Activated CD4-positive, alpha-beta T cell treated with anti-CD3 and anti-CD28 coated beads, Interleukin-2, amount 10 ng/mL, durations not matched to agents 7 days and 5 days (primary cell): Measurements from ENCODE around the gene TTC28. TPM values are rescaled to one million over a fixed set of nuclear protein-coding genes. Genes with fewer than 3 reads are reported as not detected.

ENCODE experiments used
- CTCF ChIA-PET: fragments of 350-600 bp; sonication (Branson Sonifier 250); formaldehyde crosslinking; loops from one replicate; lab custom pipeline; 2021; ENCODE audit warnings: antibody characterized with exemption; lab: Charles Lee
- POLR2A ChIA-PET: fragments of 350-600 bp; sonication (Branson Sonifier 250); formaldehyde crosslinking; loops from one replicate; lab custom pipeline; 2021; ENCODE audit warnings: antibody characterized with exemption; lab: Charles Lee
- DNase-seq: peaks from one replicate; pipeline ENCODE4 v3.0.0-alpha.2; 2020
- H3K27ac Mint-ChIP-seq: one replicate; pipeline ENCODE4 v1.8.0; 2021; ENCODE audit warnings: mild to moderate bottlenecking, moderate library complexity, mixed read lengths
- H3K27me3 Mint-ChIP-seq: one replicate; pipeline ENCODE4 v1.8.0; 2021; ENCODE audit warnings: mixed read lengths
- H3K36me3 Mint-ChIP-seq: one replicate; pipeline ENCODE4 v1.8.0; 2021; ENCODE audit warnings: low read depth, mixed read lengths
- H3K4me1 Mint-ChIP-seq: one replicate; pipeline ENCODE4 v1.8.0; 2021; ENCODE audit warnings: mixed read lengths
- H3K4me3 Mint-ChIP-seq: one replicate; pipeline ENCODE4 v1.8.0; 2021; ENCODE audit warnings: mild to moderate bottlenecking, moderate library complexity, mixed read lengths
- H3K9me3 Mint-ChIP-seq: one replicate; pipeline ENCODE4 v1.8.0; 2021; ENCODE audit warnings: mixed read lengths
- total RNA-seq, 2 experiments: library from RNA; stranded (reverse); gene quantifications; one replicate each; pipeline ENCODE4 v1.2.3, GENCODE V29; 2021

TTC28 gene
- total RNA-seq, 2 experiments from 2014 or later = 0.74 to 1.2 TPM

- Mint-ChIP-seq H3K36me3 (no peaks in the 10 kb centered on the region), H3K4me1 (peaks cover 4% of the 10 kb centered on the region), H3K27ac (no peak overlapping the region), H3K4me3 (no peak overlapping the region), H3K27me3 (no peaks in the 10 kb centered on the region), H3K9me3 (no peaks in the 10 kb centered on the region)
- CTCF ChIA-PET = no interaction called here
- POLR2A ChIA-PET = no interaction called here
- no peak for DNase-seq
Measured at GRCh38 chr22:27986459-27986858, 693.2 kb downstream of the TTC28 start.

- no peaks in the 10 kb centered on the region for H3K36me3 Mint-ChIP-seq
- H3K27me3 Mint-ChIP-seq = no peaks in the 10 kb centered on the region
- ChIA-PET POLR2A (no interaction called here), CTCF (no interaction called here)
- H3K9me3 Mint-ChIP-seq = no peaks in the 10 kb centered on the region
- DNase-seq = no peak
- no peak overlapping the region for H3K27ac Mint-ChIP-seq
- H3K4me1 Mint-ChIP-seq = peaks cover 4% of the 10 kb centered on the region
- H3K4me3 Mint-ChIP-seq = no peak overlapping the region
Measured at GRCh38 chr22:27985323-27986275, 694.0 kb downstream of the TTC28 start.

GRCh38 chr22:27984723-27985122 lies 694.9 kb downstream of the TTC28 start:
- H3K36me3 Mint-ChIP-seq = no peaks in the 10 kb centered on the region
- peaks cover 4% of the 10 kb centered on the region for H3K4me1 Mint-ChIP-seq
- POLR2A ChIA-PET = no interaction called here
- DNase-seq = no peak
- H3K27me3 Mint-ChIP-seq = no peaks in the 10 kb centered on the region
- no peaks in the 10 kb centered on the region for H3K9me3 Mint-ChIP-seq
- H3K27ac Mint-ChIP-seq = no peak overlapping the region
- no peak overlapping the region for H3K4me3 Mint-ChIP-seq
- CTCF ChIA-PET = no interaction called here

GRCh38 chr22:27984001-27984695 lies 695.5 kb downstream of the TTC28 start:
- Mint-ChIP-seq H3K9me3 (no peaks in the 10 kb centered on the region), H3K27me3 (no peaks in the 10 kb centered on the region), H3K4me1 (peaks cover 4% of the 10 kb centered on the region), H3K36me3 (no peaks in the 10 kb centered on the region), H3K27ac (no peak overlapping the region), H3K4me3 (no peak overlapping the region)
- CTCF ChIA-PET = interaction anchor here (0.6 kb wide), 1 partner anchor 1074 kb away, joined by 3 read pairs; no protein-coding TSS in a partner anchor
- DNase-seq = no peak
- POLR2A ChIA-PET = no interaction called here

- H3K4me1 Mint-ChIP-seq = peaks cover 2% of the 10 kb centered on the region
- no peaks in the 10 kb centered on the region for H3K27me3 Mint-ChIP-seq
- no peak for DNase-seq
- H3K9me3 Mint-ChIP-seq = no peaks in the 10 kb centered on the region
- no peak overlapping the region for H3K4me3 Mint-ChIP-seq
- H3K27ac Mint-ChIP-seq = no peak overlapping the region
- POLR2A ChIA-PET = no interaction called here
- CTCF ChIA-PET = interaction anchor here (0.6 kb wide), 1 partner anchor 1073 kb away, joined by 3 read pairs; no protein-coding TSS in a partner anchor
- no peaks in the 10 kb centered on the region for H3K36me3 Mint-ChIP-seq
Measured at GRCh38 chr22:27983361-27983791, 696.3 kb downstream of the TTC28 start.

- no peaks in the 10 kb centered on the region for H3K36me3 Mint-ChIP-seq
- no peaks in the 10 kb centered on the region for H3K27me3 Mint-ChIP-seq
- no peak overlapping the region for H3K27ac Mint-ChIP-seq
- H3K4me1 Mint-ChIP-seq = peaks cover 2% of the 10 kb centered on the region
- CTCF ChIA-PET = no interaction called here
- DNase-seq = no peak
- no peaks in the 10 kb centered on the region for H3K9me3 Mint-ChIP-seq
- no peak overlapping the region for H3K4me3 Mint-ChIP-seq
- POLR2A ChIA-PET = no interaction called here
Measured at GRCh38 chr22:27982630-27983180, 696.9 kb downstream of the TTC28 start.

GRCh38 chr22:27982106-27982505 lies 697.5 kb downstream of the TTC28 start:
- CTCF ChIA-PET = no interaction called here
- DNase-seq = no peak
- H3K9me3 Mint-ChIP-seq = no peaks in the 10 kb centered on the region
- no peak overlapping the region for H3K27ac Mint-ChIP-seq
- H3K36me3 Mint-ChIP-seq = no peaks in the 10 kb centered on the region
- no peaks in the 10 kb centered on the region for H3K27me3 Mint-ChIP-seq
- H3K4me3 Mint-ChIP-seq = no peak overlapping the region
- no peaks in the 10 kb centered on the region for H3K4me1 Mint-ChIP-seq
- POLR2A ChIA-PET = no interaction called here

- DNase-seq = no peak
- H3K9me3 Mint-ChIP-seq = no peaks in the 10 kb centered on the region
- no peak overlapping the region for H3K4me3 Mint-ChIP-seq
- ChIA-PET CTCF (interaction anchor here (0.5 kb wide), 1 partner anchor 138 kb away, joined by 3 read pairs; no protein-coding TSS in a partner anchor), POLR2A (no interaction called here)
- H3K27ac Mint-ChIP-seq = no peak overlapping the region
- H3K36me3 Mint-ChIP-seq = no peaks in the 10 kb centered on the region
- no peaks in the 10 kb centered on the region for H3K4me1 Mint-ChIP-seq
- H3K27me3 Mint-ChIP-seq = no peaks in the 10 kb centered on the region
Measured at GRCh38 chr22:27980424-27981148, 699.1 kb downstream of the TTC28 start.

GRCh38 chr22:27978802-27979201 lies 700.8 kb downstream of the TTC28 start:
- no peaks in the 10 kb centered on the region for H3K36me3 Mint-ChIP-seq
- CTCF ChIA-PET = no interaction called here
- H3K4me3 Mint-ChIP-seq = no peak overlapping the region
- H3K27me3 Mint-ChIP-seq = no peaks in the 10 kb centered on the region
- H3K9me3 Mint-ChIP-seq = no peaks in the 10 kb centered on the region
- no peak overlapping the region for H3K27ac Mint-ChIP-seq
- DNase-seq = no peak
- H3K4me1 Mint-ChIP-seq = no peaks in the 10 kb centered on the region
- POLR2A ChIA-PET = no interaction called here

- Mint-ChIP-seq H3K4me3 (no peak overlapping the region), H3K27me3 (no peaks in the 10 kb centered on the region), H3K27ac (no peak overlapping the region), H3K36me3 (no peaks in the 10 kb centered on the region), H3K9me3 (no peaks in the 10 kb centered on the region), H3K4me1 (no peaks in the 10 kb centered on the region)
- DNase-seq = no peak
- CTCF ChIA-PET = no interaction called here
- POLR2A ChIA-PET = no interaction called here
Measured at GRCh38 chr22:27978317-27978716, 701.3 kb downstream of the TTC28 start.

GRCh38 chr22:27976586-27976985 lies 703.1 kb downstream of the TTC28 start:
- CTCF ChIA-PET = no interaction called here
- H3K36me3 Mint-ChIP-seq = peaks cover 6% of the 10 kb centered on the region
- no peaks in the 10 kb centered on the region for H3K9me3 Mint-ChIP-seq
- H3K27ac Mint-ChIP-seq = no peak overlapping the region
- POLR2A ChIA-PET = no interaction called here
- no peaks in the 10 kb centered on the region for H3K4me1 Mint-ChIP-seq
- no peak overlapping the region for H3K4me3 Mint-ChIP-seq
- no peak for DNase-seq
- no peaks in the 10 kb centered on the region for H3K27me3 Mint-ChIP-seq

- H3K27ac Mint-ChIP-seq = no peak overlapping the region
- H3K9me3 Mint-ChIP-seq = peaks cover 2% of the 10 kb centered on the region
- ChIA-PET POLR2A (no interaction called here), CTCF (no interaction called here)
- DNase-seq = no peak
- H3K4me3 Mint-ChIP-seq = no peak overlapping the region
- no peaks in the 10 kb centered on the region for H3K27me3 Mint-ChIP-seq
- H3K4me1 Mint-ChIP-seq = no peaks in the 10 kb centered on the region
- peaks cover 7% of the 10 kb centered on the region for H3K36me3 Mint-ChIP-seq
Measured at GRCh38 chr22:27975381-27976013, 704.1 kb downstream of the TTC28 start.
